Measurements from ENCODE around the gene SP140. TPM values are rescaled to one million over a fixed set of nuclear protein-coding genes. Genes with fewer than 3 reads are reported as not detected.

Gene SP140
- polyA plus RNA-seq, 2 donors: 0.28 to 0.71 TPM

DNA sequence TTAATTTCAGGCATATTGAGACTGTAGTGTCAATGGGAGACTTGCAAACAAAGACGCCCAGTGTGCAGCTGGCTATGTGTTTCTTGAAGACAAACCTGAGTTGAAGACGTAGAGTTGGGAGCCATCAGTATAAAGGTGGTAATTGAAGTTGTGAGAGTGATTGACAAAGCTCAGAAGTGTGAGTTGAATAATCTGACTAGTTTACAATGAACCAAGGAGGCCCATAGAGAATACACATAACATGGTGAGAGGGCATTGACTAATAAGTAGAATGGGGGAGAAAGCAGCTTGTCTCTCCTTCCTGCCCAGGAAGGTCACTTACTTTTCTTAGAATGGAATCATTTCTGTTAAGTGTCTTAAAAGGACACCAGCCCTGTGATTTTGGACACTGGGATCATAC is 19.8 kb upstream of the SP140 start:
- Histone ChIP-seq H3K4me1 (ENCODE audit: control insufficient read depth in 2 of 2, insufficient read depth in 2 of 2, low read length in 1 of 2) (no peaks in the 10 kb centered on the region), H3K27me3 (ENCODE audit: control insufficient read depth in 1 of 2, insufficient read depth in 2 of 2, low read length in 2 of 2) (no peaks in the 10 kb centered on the region), H3K9me3 (ENCODE audit: control insufficient read depth in 2 of 2, insufficient read depth in 1 of 2, low read depth in 1 of 2, low read length in 1 of 2) (no peaks in the 10 kb centered on the region), H3K36me3 (ENCODE audit: control insufficient read depth in 2 of 2, insufficient read depth in 2 of 2, low read length in 1 of 2) (peaks cover 14 to 17% of the 10 kb centered on the region in 2 donors), H3K4me3 (ENCODE audit: low read depth in 1 of 2, low read length in 2 of 2) (no peak overlapping the region), H3K27ac (ENCODE audit: low read depth in 2 of 2, low read length in 1 of 2) (no peak overlapping the region)
- WGBS, 2 donors: 87 to 91% methylated on average over 2 of the region's 2 CpGs

DNA sequence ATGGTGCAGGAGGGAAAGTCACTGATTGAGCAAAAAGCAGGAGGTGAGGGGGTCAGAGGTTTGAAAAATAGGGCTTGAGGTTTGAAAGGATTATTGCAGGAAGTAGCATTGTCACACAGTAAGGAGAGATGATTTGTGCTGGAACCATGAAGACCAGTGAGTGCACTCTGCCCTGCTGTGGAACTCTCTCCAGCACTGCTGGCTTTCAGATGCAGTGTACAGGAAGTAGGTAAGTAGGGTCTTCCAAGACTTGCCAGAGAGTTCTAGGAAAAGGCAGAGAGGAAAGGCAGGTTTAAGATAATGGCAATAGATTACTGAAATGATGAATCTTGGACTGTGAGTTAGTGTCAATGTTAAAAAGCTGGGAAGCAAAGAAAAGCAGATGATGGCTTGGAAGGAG is 17.0 kb upstream of the SP140 start:
- Histone ChIP-seq H3K36me3 (ENCODE audit: control insufficient read depth in 2 of 2, insufficient read depth in 2 of 2, low read length in 1 of 2) (peaks cover 17 to 23% of the 10 kb centered on the region in 2 donors), H3K27ac (ENCODE audit: low read depth in 2 of 2, low read length in 1 of 2) (no peak overlapping the region), H3K9me3 (ENCODE audit: control insufficient read depth in 2 of 2, insufficient read depth in 1 of 2, low read depth in 1 of 2, low read length in 1 of 2) (no peaks in the 10 kb centered on the region), H3K27me3 (ENCODE audit: control insufficient read depth in 1 of 2, insufficient read depth in 2 of 2, low read length in 2 of 2) (no peaks in the 10 kb centered on the region), H3K4me3 (ENCODE audit: low read depth in 1 of 2, low read length in 2 of 2) (no peak overlapping the region), H3K4me1 (ENCODE audit: control insufficient read depth in 2 of 2, insufficient read depth in 2 of 2, low read length in 1 of 2) (no peaks in the 10 kb centered on the region)

GRCh38 chr2:230209422-230210051 is 16.0 kb upstream of the SP140 start:
- no peak overlapping the region for H3K27ac ChIP-seq (ENCODE audit: low read depth in 2 of 2, low read length in 1 of 2)
- H3K36me3 ChIP-seq (ENCODE audit: control insufficient read depth in 2 of 2, insufficient read depth in 2 of 2, low read length in 1 of 2): peaks cover 17 to 25% of the 10 kb centered on the region in 2 donors
- no peaks in the 10 kb centered on the region for H3K27me3 ChIP-seq (ENCODE audit: control insufficient read depth in 1 of 2, insufficient read depth in 2 of 2, low read length in 2 of 2)
- 82 to 87% methylated on average over 1 of the region's 1 CpG for WGBS, 2 donors
- H3K9me3 ChIP-seq (ENCODE audit: control insufficient read depth in 2 of 2, insufficient read depth in 1 of 2, low read depth in 1 of 2, low read length in 1 of 2): no peaks in the 10 kb centered on the region
- H3K4me3 ChIP-seq (ENCODE audit: low read depth in 1 of 2, low read length in 2 of 2): no peak overlapping the region
- no peaks in the 10 kb centered on the region for H3K4me1 ChIP-seq (ENCODE audit: control insufficient read depth in 2 of 2, insufficient read depth in 2 of 2, low read length in 1 of 2)

GRCh38 chr2:230216489-230216888 is 9.0 kb upstream of the SP140 start:
- H3K9me3 ChIP-seq (ENCODE audit: control insufficient read depth in 2 of 2, insufficient read depth in 1 of 2, low read depth in 1 of 2, low read length in 1 of 2): no peaks in the 10 kb centered on the region
- H3K36me3 ChIP-seq (ENCODE audit: control insufficient read depth in 2 of 2, insufficient read depth in 2 of 2, low read length in 1 of 2): peaks cover 6 to 8% of the 10 kb centered on the region in 2 donors
- H3K27ac ChIP-seq (ENCODE audit: low read depth in 2 of 2, low read length in 1 of 2): no peak overlapping the region
- 96 to 98% methylated on average over 1 of the region's 1 CpG for WGBS, 2 donors
- peaks cover 0 to 3% of the 10 kb centered on the region in 2 donors for H3K4me1 ChIP-seq (ENCODE audit: control insufficient read depth in 2 of 2, insufficient read depth in 2 of 2, low read length in 1 of 2)
- H3K4me3 ChIP-seq (ENCODE audit: low read depth in 1 of 2, low read length in 2 of 2): no peak overlapping the region
- H3K27me3 ChIP-seq (ENCODE audit: control insufficient read depth in 1 of 2, insufficient read depth in 2 of 2, low read length in 2 of 2): no peaks in the 10 kb centered on the region

- H3K27ac ChIP-seq (ENCODE audit: low read depth in 2 of 2, low read length in 1 of 2): no peak overlapping the region
- H3K9me3 ChIP-seq (ENCODE audit: control insufficient read depth in 2 of 2, insufficient read depth in 1 of 2, low read depth in 1 of 2, low read length in 1 of 2): no peaks in the 10 kb centered on the region
- H3K4me3 ChIP-seq (ENCODE audit: low read depth in 1 of 2, low read length in 2 of 2): no peak overlapping the region
- WGBS, 2 donors: 86 to 88% methylated on average over 3 of the region's 3 CpGs
- peaks cover 4 to 5% of the 10 kb centered on the region in 2 donors for H3K36me3 ChIP-seq (ENCODE audit: control insufficient read depth in 2 of 2, insufficient read depth in 2 of 2, low read length in 1 of 2)
- H3K27me3 ChIP-seq (ENCODE audit: control insufficient read depth in 1 of 2, insufficient read depth in 2 of 2, low read length in 2 of 2): no peaks in the 10 kb centered on the region
- H3K4me1 ChIP-seq (ENCODE audit: control insufficient read depth in 2 of 2, insufficient read depth in 2 of 2, low read length in 1 of 2): peaks cover 0 to 5% of the 10 kb centered on the region in 2 donors
These were observed 8.1 kb upstream of the SP140 start for GRCh38 chr2:230217424-230217823.

GRCh38 chr2:230218421-230218820 is 7.1 kb upstream of the SP140 start:
- Histone ChIP-seq H3K4me1 (ENCODE audit: control insufficient read depth in 2 of 2, insufficient read depth in 2 of 2, low read length in 1 of 2) (peaks cover 0 to 5% of the 10 kb centered on the region in 2 donors), H3K4me3 (ENCODE audit: low read depth in 1 of 2, low read length in 2 of 2) (no peak overlapping the region), H3K27me3 (ENCODE audit: control insufficient read depth in 1 of 2, insufficient read depth in 2 of 2, low read length in 2 of 2) (no peaks in the 10 kb centered on the region), H3K36me3 (ENCODE audit: control insufficient read depth in 2 of 2, insufficient read depth in 2 of 2, low read length in 1 of 2) (peaks cover 0 to 3% of the 10 kb centered on the region in 2 donors), H3K27ac (ENCODE audit: low read depth in 2 of 2, low read length in 1 of 2) (no peak overlapping the region), H3K9me3 (ENCODE audit: control insufficient read depth in 2 of 2, insufficient read depth in 1 of 2, low read depth in 1 of 2, low read length in 1 of 2) (no peaks in the 10 kb centered on the region)
- 41 to 50% methylated on average over 2 of the region's 2 CpGs for WGBS, 2 donors

GRCh38 chr2:230219419-230220331 is 5.9 kb upstream of the SP140 start, which contains the start of gene SP110:
Gene SP110 (minus strand): TSS chr2:230219984. CDS start chr2:230216927, 3,057 bp downstream.
- H3K9me3 ChIP-seq (ENCODE audit: control insufficient read depth in 2 of 2, insufficient read depth in 1 of 2, low read depth in 1 of 2, low read length in 1 of 2): no peaks in the 10 kb centered on the region
- H3K4me1 ChIP-seq (ENCODE audit: control insufficient read depth in 2 of 2, insufficient read depth in 2 of 2, low read length in 1 of 2): peaks cover 0 to 5% of the 10 kb centered on the region in 2 donors
- H3K27me3 ChIP-seq (ENCODE audit: control insufficient read depth in 1 of 2, insufficient read depth in 2 of 2, low read length in 2 of 2): no peaks in the 10 kb centered on the region
- 0 to 2% methylated on average over 19 of the region's 19 CpGs for WGBS, 2 donors
- H3K27ac ChIP-seq (ENCODE audit: low read depth in 2 of 2, low read length in 1 of 2): peak within 1 kb of the TSS; percentile 60 to 87
- H3K36me3 ChIP-seq (ENCODE audit: control insufficient read depth in 2 of 2, insufficient read depth in 2 of 2, low read length in 1 of 2): peaks cover 0 to under 1% of the 10 kb centered on the region in 2 donors
- peak within 1 kb of the TSS; percentile 53 to 79 for H3K4me3 ChIP-seq (ENCODE audit: low read depth in 1 of 2, low read length in 2 of 2)

DNA sequence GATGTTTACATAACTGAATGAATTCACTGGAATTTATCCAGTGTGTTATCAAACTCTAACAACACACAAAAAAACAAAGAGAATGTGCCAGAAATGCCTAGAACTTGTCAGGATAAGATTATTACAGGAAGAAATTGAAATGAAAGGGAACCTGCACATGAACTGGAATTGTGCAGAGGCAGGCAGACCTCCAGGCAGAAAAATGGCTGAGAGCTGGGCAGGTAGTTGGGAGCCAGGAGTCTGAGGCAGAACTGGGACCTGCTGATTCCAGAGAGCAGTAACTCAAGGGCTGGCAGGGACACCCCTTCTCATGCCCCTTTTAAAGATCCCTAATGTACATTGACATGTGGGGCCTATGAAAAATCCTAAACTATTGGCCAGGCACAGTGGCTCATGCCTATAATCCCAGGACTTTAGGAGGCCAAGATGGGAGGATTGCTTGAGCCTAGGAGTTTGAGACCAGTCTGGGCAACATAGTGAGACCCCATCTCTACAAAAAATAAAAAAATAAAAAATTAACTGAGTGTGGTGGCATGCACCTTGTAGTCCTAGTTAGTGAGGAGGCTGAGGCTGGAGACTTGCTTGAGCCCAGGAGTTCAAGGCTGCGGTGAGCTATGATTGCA is 5.1 kb upstream of the SP140 start:
- Histone ChIP-seq H3K4me3 (ENCODE audit: low read depth in 1 of 2, low read length in 2 of 2) (peak overlapping the region; percentile 53 to 79), H3K36me3 (ENCODE audit: control insufficient read depth in 2 of 2, insufficient read depth in 2 of 2, low read length in 1 of 2) (no peaks in the 10 kb centered on the region), H3K9me3 (ENCODE audit: control insufficient read depth in 2 of 2, insufficient read depth in 1 of 2, low read depth in 1 of 2, low read length in 1 of 2) (no peaks in the 10 kb centered on the region), H3K27ac (ENCODE audit: low read depth in 2 of 2, low read length in 1 of 2) (peak overlapping the region; percentile 60 to 63), H3K27me3 (ENCODE audit: control insufficient read depth in 1 of 2, insufficient read depth in 2 of 2, low read length in 2 of 2) (no peaks in the 10 kb centered on the region), H3K4me1 (ENCODE audit: control insufficient read depth in 2 of 2, insufficient read depth in 2 of 2, low read length in 1 of 2) (peaks cover 0 to 5% of the 10 kb centered on the region in 2 donors)
- WGBS, 2 donors: 100% methylated on average over 1 of the region's 1 CpG

GRCh38 chr2:230221493-230221892 is 4.0 kb upstream of the SP140 start:
- Histone ChIP-seq H3K9me3 (ENCODE audit: control insufficient read depth in 2 of 2, insufficient read depth in 1 of 2, low read depth in 1 of 2, low read length in 1 of 2) (no peaks in the 10 kb centered on the region), H3K4me3 (ENCODE audit: low read depth in 1 of 2, low read length in 2 of 2) (no peak overlapping the region), H3K27me3 (ENCODE audit: control insufficient read depth in 1 of 2, insufficient read depth in 2 of 2, low read length in 2 of 2) (no peaks in the 10 kb centered on the region), H3K4me1 (ENCODE audit: control insufficient read depth in 2 of 2, insufficient read depth in 2 of 2, low read length in 1 of 2) (peaks cover 0 to 5% of the 10 kb centered on the region in 2 donors), H3K27ac (ENCODE audit: low read depth in 2 of 2, low read length in 1 of 2) (no peak overlapping the region), H3K36me3 (ENCODE audit: control insufficient read depth in 2 of 2, insufficient read depth in 2 of 2, low read length in 1 of 2) (no peaks in the 10 kb centered on the region)
- 95 to 97% methylated on average over 4 of the region's 4 CpGs for WGBS, 2 donors

Measured in esophagus (tissue), 2 donors.